Measurements from ENCODE around the gene WFDC5. TPM values are rescaled to one million over a fixed set of nuclear protein-coding genes. Genes with fewer than 3 reads are reported as not detected.

WFDC5 gene, protein sequence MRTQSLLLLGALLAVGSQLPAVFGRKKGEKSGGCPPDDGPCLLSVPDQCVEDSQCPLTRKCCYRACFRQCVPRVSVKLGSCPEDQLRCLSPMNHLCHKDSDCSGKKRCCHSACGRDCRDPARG
- 2.4 TPM in 1 of 2 replicates, not detected in the other for total RNA-seq

DNA sequence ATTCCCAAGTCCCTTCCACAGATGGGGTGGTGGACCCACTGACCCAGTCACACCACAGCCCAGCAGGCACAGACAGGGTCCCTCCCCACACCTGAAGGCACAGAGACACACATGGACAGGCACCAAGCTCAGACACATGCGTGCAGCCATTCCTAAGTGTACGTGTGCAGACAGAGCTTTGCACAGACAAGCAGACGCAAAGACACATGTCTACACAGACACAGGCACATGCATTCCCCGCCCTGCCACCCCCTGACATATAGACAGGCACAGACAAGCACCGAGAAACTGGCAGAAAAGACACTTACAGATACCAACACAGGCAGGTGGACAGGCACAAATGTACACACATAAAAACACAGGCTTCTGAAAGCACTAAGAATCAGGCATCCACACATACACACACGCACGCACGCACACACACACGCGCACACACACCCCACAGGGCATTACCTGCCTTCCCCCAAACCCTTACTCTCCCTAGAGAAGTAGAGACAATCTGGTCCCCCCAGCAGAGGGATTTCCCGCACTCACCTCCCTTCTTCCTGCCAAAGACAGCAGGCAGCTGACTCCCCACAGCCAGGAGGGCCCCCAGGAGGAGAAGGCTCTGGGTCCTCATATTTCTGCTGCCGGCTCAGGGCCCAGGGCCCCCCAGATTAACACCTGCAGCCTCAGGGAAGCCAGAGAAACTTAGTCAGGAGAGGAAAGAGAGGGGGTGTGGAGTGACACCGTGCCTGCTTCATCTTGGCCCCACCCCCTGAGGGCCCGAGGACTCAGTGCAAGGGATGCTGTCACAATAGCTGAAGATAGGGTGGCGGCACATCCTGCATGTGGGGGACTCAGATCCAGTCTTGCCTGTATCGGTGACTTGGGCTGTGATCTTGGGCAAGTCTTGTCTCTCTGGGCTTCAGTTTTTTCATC lies at the start of gene WFDC5:
TSS of gene WFDC5 (minus strand) at position 710 of the 921 bp plus-strand sequence. CDS start at position 619, 91 bp downstream.

GRCh38 chr20:45124365-45124764 lies 9.4 kb upstream of the WFDC5 start, which contains the start of gene WFDC12:
TSS of gene WFDC12 (minus strand) at chr20:45124465. CDS start at chr20:45124447, 18 bp downstream.

DNA sequence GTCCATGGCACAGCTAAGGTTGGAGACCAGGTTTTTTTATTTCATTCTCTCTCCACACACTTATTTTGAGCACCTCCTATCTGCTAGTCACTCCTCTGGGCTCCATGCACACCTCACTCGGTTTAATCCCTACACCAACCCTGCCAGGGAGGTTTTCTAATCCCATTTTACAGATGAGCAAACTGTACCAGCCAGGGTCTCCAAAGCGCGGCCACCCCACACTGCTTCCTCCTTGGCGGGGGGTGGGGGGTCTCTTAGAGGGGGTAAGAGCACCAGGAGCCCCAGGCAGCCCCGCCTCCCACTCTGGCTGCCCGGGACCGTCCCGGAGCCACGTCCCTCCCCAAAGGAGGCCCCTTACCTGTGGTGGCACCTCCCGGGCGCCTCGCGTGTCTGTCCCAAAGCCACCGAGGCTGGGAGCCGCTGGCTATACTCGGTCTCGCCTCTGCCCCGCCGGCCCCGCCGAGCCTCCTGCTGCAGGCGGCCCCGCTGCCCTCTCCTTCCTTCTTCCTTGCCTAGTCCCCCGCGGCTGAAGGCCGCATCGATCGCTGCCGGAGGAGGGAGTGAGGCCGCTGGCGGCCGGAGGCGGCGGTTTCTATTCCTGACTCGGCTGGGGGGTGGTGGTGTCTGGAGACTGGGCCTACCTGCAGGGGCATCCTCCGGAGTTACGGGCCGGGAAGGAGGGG lies 14.3 kb downstream of the WFDC5 start, which contains the start of gene KCNS1:
TSS of gene KCNS1 (minus strand) at position 565 of the 683 bp plus-strand sequence. CDS start 1,891 bp downstream, outside the sequence.

Other genes with a start within 250 kb of the WFDC5 start
- 65.1 and 69.3 TPM in 2 replicates for gene YWHAB, start 229.5 kb downstream of the WFDC5 start, total RNA-seq
- 8.1 and 11.8 TPM in 2 replicates for gene PABPC1L, start 205.1 kb downstream of the WFDC5 start, total RNA-seq
- 21.5 and 34.7 TPM in 2 replicates for gene TOMM34, start 154.8 kb downstream of the WFDC5 start, total RNA-seq
- gene STK4, start 148.7 kb downstream of the WFDC5 start, total RNA-seq, result 24.7 and 25.3 TPM in 2 replicates
- 1.1 and 3.9 TPM in 2 replicates for gene KCNS1, start 14.0 kb downstream of the WFDC5 start, total RNA-seq
- 0.96 TPM in 1 of 2 replicates, not detected in the other for gene WFDC12, start 9.3 kb upstream of the WFDC5 start, total RNA-seq
- 7.0 and 45.3 TPM in 2 replicates for gene PI3, start 59.7 kb upstream of the WFDC5 start, total RNA-seq
- not detected in 2 replicates for gene SEMG1, start 91.9 kb upstream of the WFDC5 start, total RNA-seq
- gene SEMG2, start 106.2 kb upstream of the WFDC5 start, total RNA-seq, result not detected in 2 replicates
- 837 and 1,171 TPM in 2 replicates for gene SLPI, start 139.4 kb upstream of the WFDC5 start, total RNA-seq
- not detected in 2 replicates for gene RBPJL, start 191.7 kb upstream of the WFDC5 start, total RNA-seq
- 0.21 TPM in 1 of 2 replicates, not detected in the other for gene MATN4, start 193.1 kb upstream of the WFDC5 start, total RNA-seq
- 335 and 460 TPM in 2 replicates for gene SDC4, start 233.2 kb upstream of the WFDC5 start, total RNA-seq
- 14.1 and 28.2 TPM in 2 replicates for gene SYS1, start 248.0 kb upstream of the WFDC5 start, total RNA-seq

All from tracheal epithelial cell (primary cell).